Natural killer cell (primary cell): Measurements from ENCODE around the gene PDCD5. TPM values are rescaled to one million over a fixed set of nuclear protein-coding genes. Genes with fewer than 3 reads are reported as not detected.

ENCODE experiments used
- ATAC-seq, 3 donors: fragments of 150-1000 bp in 2 of 3; fragments of 200-7000 bp in 1 of 3; cut with Tn5 transposase; 1 replicate in 1 of 3; 2 replicates in 2 of 3; pipeline ENCODE4 v1.10.0; 2021; ENCODE audit warnings: mild to moderate bottlenecking in 2 of 3, moderate library complexity in 2 of 3
- DNase-seq, 2 donors: peaks; one replicate each; pipeline versions ENCODE4 v3.0.0 to v3.0.0-alpha.2; 2013 to 2021; ENCODE audit warnings: mixed read lengths in 1 of 2
- H3K27ac ChIP-seq: one replicate; pipeline ENCODE4 v1.5.1; 2013; ENCODE audit warnings: mild to moderate bottlenecking, low read length
- H3K27me3 ChIP-seq: one replicate; pipeline ENCODE4 v1.6.1; 2013; ENCODE audit warnings: low read length; ENCODE audit not compliant: control insufficient read depth, insufficient read depth
- H3K36me3 ChIP-seq: one replicate; pipeline ENCODE4 v1.6.1; 2013; ENCODE audit warnings: low read length; ENCODE audit not compliant: control insufficient read depth, insufficient read depth
- H3K4me1 ChIP-seq: one replicate; pipeline ENCODE4 v1.6.1; 2013; ENCODE audit warnings: low read length; ENCODE audit not compliant: control insufficient read depth, insufficient read depth
- H3K4me3 ChIP-seq: one replicate; pipeline ENCODE4 v1.5.1; 2013; ENCODE audit warnings: low read length
- H3K9me3 ChIP-seq: one replicate; pipeline ENCODE4 v1.6.1; 2013; ENCODE audit warnings: low read length; ENCODE audit not compliant: control insufficient read depth, insufficient read depth
- H3K27ac Mint-ChIP-seq, 2 donors: one replicate each; pipeline ENCODE4 v1.8.0; 2022; ENCODE audit warnings: mild to moderate bottlenecking in 2 of 2, mixed read lengths in 2 of 2, moderate library complexity in 1 of 2
- H3K27me3 Mint-ChIP-seq, 2 donors: one replicate each; pipeline ENCODE4 v1.8.0; 2022; ENCODE audit warnings: low read depth in 2 of 2, mixed read lengths in 2 of 2
- H3K36me3 Mint-ChIP-seq: one replicate; pipeline ENCODE4 v1.8.0; 2022; ENCODE audit warnings: mixed read lengths
- H3K4me1 Mint-ChIP-seq, 2 donors: one replicate each; pipeline ENCODE4 v1.8.0; 2022; ENCODE audit warnings: mixed read lengths in 2 of 2
- H3K4me3 Mint-ChIP-seq: one replicate; pipeline ENCODE4 v1.8.0; 2022; ENCODE audit warnings: mild to moderate bottlenecking, moderate library complexity, mixed read lengths
- H3K9me3 Mint-ChIP-seq, 2 donors: one replicate each; pipeline ENCODE4 v1.8.0; 2022; ENCODE audit warnings: mixed read lengths in 2 of 2
- WGBS: methylation state at CpG from one replicate; pipeline ENCODE4 v1.1.7; 2013; ENCODE audit warnings: missing lambda C conversion rate; ENCODE audit not compliant: insufficient coverage; 5-methylcytosine and 5-hydroxymethylcytosine counted together
- intact Hi-C: fragments of 100-400 bp; cut with micrococcal nuclease; formaldehyde crosslinking; loops from one replicate; pipeline ENCODE4 v1.14.2; 2022
- total RNA-seq, 4 donors: library from RNA; stranded (reverse); fragments of 120-200 nt in 1 of 4; gene quantifications; one replicate each; pipeline versions ENCODE4 v1.2.3 to v1.2.4, GENCODE V29; 2013 to 2022
- TF ChIP-seq, protein P1 (sequence below): fragments of 200-600 bp; IDR thresholded peaks from one replicate; pipeline ENCODE4 v1.8.0; 2022; ENCODE audit warnings: antibody characterized with exemption

Gene PDCD5
- total RNA-seq, 3 donors from 2014 or later (not counting 1 experiment from before 2014, with no cell fraction given): 24.5 to 29.7 (median 25.0) TPM

DNA sequence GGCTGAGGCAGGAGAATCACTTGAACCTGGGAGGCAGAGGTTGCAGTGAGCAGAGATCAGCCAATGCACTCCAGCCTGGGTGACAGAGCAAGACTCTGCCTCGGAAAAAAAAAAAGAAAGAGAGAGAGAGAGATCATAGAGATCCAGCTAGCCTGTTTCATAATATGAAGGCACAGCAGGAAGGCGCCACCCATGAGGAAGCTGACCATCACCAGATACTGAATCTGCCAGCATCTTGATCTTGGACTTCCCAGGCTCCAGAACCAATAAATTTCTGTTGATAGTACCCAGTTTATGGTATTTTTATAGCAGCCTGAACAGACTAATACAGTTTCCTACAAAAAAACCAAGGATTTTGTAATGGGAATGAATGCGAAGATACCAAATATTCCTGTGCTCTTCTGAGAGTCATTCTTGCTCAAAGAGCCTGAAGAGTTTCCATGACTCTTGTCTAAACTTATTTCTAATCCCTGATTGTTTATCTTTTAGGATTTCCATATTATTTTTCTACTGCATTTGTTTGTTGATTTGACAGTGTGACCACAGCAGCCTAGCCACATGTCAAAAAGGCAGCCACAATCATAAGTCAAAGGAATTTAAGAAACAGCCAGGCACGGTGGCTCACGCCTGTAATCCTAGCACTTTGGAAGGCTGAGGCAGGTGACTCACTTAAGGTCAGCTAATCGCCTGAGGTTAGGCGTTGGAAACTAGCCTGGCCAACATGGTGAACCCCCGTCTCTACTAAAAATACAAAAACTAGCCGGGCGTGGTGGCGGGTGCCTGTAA lies 37.7 kb upstream of the PDCD5 start:
- WGBS: 86% methylated on average over 11 of the region's 11 CpGs
- ATAC-seq: no peak
- Histone ChIP-seq H3K36me3 (no peaks in the 10 kb centered on the region), H3K4me3 (no peak overlapping the region), H3K9me3 (no peaks in the 10 kb centered on the region), H3K4me1 (no peaks in the 10 kb centered on the region), H3K27ac (no peak overlapping the region), H3K27me3 (no peaks in the 10 kb centered on the region)
- peaks cover 0 to 6% of the 10 kb centered on the region in 2 donors for H3K27me3 Mint-ChIP-seq
- H3K4me3 Mint-ChIP-seq: no peak overlapping the region
- H3K36me3 Mint-ChIP-seq: no peaks in the 10 kb centered on the region
- peaks cover 7 to 14% of the 10 kb centered on the region in 2 donors for H3K4me1 Mint-ChIP-seq
- intact Hi-C loops: no loop called here
- TF ChIP-seq, protein P1, sequence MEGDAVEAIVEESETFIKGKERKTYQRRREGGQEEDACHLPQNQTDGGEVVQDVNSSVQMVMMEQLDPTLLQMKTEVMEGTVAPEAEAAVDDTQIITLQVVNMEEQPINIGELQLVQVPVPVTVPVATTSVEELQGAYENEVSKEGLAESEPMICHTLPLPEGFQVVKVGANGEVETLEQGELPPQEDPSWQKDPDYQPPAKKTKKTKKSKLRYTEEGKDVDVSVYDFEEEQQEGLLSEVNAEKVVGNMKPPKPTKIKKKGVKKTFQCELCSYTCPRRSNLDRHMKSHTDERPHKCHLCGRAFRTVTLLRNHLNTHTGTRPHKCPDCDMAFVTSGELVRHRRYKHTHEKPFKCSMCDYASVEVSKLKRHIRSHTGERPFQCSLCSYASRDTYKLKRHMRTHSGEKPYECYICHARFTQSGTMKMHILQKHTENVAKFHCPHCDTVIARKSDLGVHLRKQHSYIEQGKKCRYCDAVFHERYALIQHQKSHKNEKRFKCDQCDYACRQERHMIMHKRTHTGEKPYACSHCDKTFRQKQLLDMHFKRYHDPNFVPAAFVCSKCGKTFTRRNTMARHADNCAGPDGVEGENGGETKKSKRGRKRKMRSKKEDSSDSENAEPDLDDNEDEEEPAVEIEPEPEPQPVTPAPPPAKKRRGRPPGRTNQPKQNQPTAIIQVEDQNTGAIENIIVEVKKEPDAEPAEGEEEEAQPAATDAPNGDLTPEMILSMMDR: no peak
- no peak overlapping the region for H3K27ac Mint-ChIP-seq
- no peak for DNase-seq
- H3K9me3 Mint-ChIP-seq: peaks cover 2 to 3% of the 10 kb centered on the region in 2 donors

DNA sequence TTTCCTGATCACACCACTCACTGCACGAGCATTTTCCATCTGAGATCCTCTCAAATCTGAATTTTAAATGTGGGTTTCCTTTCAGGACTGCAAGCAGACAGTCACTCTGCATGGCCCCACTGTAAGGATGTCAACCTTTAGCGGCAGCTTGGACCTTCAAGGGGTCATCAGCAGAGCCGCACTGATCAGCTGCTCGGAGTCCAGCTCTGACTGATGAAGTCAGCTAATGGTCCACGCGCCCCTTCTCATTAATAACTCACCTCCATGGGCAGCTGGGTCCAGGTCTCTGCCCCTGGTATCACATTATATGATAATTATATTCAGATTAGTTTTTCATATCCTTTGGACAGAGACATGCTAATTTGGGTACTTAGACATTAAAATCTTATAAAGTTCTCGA lies 36.1 kb upstream of the PDCD5 start:
- no peaks in the 10 kb centered on the region for H3K36me3 ChIP-seq
- Mint-ChIP-seq H3K4me3 (no peak overlapping the region), H3K36me3 (no peaks in the 10 kb centered on the region), H3K27ac (no peak overlapping the region), H3K27me3 (peaks cover 0 to 6% of the 10 kb centered on the region in 2 donors), H3K9me3 (no peaks in the 10 kb centered on the region), H3K4me1 (peaks cover 0 to 8% of the 10 kb centered on the region in 2 donors)
- intact Hi-C loops: no loop called here
- ATAC-seq (no peak), DNase-seq (no peak)
- no peak overlapping the region for H3K4me3 ChIP-seq
- H3K27ac ChIP-seq: no peak overlapping the region
- H3K27me3 ChIP-seq: no peaks in the 10 kb centered on the region
- no peaks in the 10 kb centered on the region for H3K4me1 ChIP-seq
- TF ChIP-seq, protein P1: no peak
- WGBS: 88% methylated on average over 6 of the region's 7 CpGs
- no peaks in the 10 kb centered on the region for H3K9me3 ChIP-seq

DNA sequence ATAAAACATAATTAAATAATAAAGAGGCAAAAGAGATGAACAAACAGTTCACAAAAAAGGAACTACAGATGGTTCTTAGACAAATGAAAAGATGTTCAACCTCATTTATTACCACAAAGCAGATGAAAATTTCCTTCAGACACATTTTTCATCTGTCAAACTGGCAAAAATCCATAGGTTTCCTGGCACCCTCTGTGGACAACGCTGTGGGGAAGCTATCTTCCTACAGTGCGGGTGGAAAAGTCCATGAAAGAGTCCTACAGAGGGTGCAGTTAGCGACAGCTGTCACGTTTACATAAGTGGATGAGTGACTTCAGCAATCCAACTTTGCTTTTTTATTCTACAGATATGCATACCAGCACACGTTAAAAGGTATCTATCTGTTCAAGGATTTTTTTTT lies 30.3 kb upstream of the PDCD5 start:
- no peak overlapping the region for H3K27ac Mint-ChIP-seq
- intact Hi-C loops: no loop called here
- no peaks in the 10 kb centered on the region for H3K36me3 ChIP-seq
- TF ChIP-seq, protein P1: no peak
- no peak for DNase-seq
- peaks cover 0 to 2% of the 10 kb centered on the region in 2 donors for H3K27me3 Mint-ChIP-seq
- H3K4me3 ChIP-seq: no peak overlapping the region
- H3K4me3 Mint-ChIP-seq: no peak overlapping the region
- WGBS: 73% methylated on average over 4 of the region's 5 CpGs
- no peaks in the 10 kb centered on the region for H3K9me3 ChIP-seq
- H3K4me1 ChIP-seq: no peaks in the 10 kb centered on the region
- H3K27me3 ChIP-seq: no peaks in the 10 kb centered on the region
- H3K27ac ChIP-seq: no peak overlapping the region
- H3K9me3 Mint-ChIP-seq: no peaks in the 10 kb centered on the region
- H3K4me1 Mint-ChIP-seq: no peaks in the 10 kb centered on the region
- H3K36me3 Mint-ChIP-seq: no peaks in the 10 kb centered on the region
- ATAC-seq: no peak

DNA sequence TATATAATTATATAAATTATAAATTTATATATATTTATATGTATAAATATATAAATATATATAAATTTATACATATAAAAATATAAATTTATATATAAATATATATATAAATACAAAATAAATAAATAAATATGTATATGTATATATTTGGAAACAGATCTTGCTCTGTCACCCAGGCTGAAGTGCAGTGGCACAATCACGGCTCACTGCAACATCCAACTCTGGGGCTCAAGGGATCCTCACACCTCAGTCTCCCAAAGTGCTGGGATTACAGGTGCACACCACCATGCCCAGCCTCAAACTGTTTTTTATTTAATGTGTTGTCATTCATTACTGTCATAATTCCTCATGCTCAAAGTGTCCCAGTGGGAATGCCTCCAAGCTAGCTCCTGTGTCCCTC lies 25.2 kb upstream of the PDCD5 start:
- H3K27ac Mint-ChIP-seq: no peak overlapping the region
- H3K4me3 Mint-ChIP-seq: no peak overlapping the region
- peaks cover 0 to 8% of the 10 kb centered on the region in 2 donors for H3K27me3 Mint-ChIP-seq
- H3K4me1 Mint-ChIP-seq: peaks cover 0 to 5% of the 10 kb centered on the region in 2 donors
- no peaks in the 10 kb centered on the region for H3K27me3 ChIP-seq
- TF ChIP-seq, protein P1: no peak
- no peak overlapping the region for H3K4me3 ChIP-seq
- WGBS: 100% methylated on average over 1 of the region's 1 CpG
- H3K9me3 ChIP-seq: no peaks in the 10 kb centered on the region
- no peaks in the 10 kb centered on the region for H3K4me1 ChIP-seq
- ATAC-seq (no peak), DNase-seq (no peak)
- H3K36me3 ChIP-seq: no peaks in the 10 kb centered on the region
- no peaks in the 10 kb centered on the region for H3K36me3 Mint-ChIP-seq
- intact Hi-C loops: no loop called here
- no peaks in the 10 kb centered on the region for H3K9me3 Mint-ChIP-seq
- H3K27ac ChIP-seq: no peak overlapping the region
